GM21825 (cell line): ENCODE measurements around the gene MLKL.
"Not testable (repeated sequence)": the region's sequence is repeated elsewhere in the genome, so short reads cannot be mapped to it uniquely, and the experiment has no call there.

ENCODE experiments used
- ATAC-seq: cut with Tn5 transposase; IDR thresholded peaks from one replicate; pipeline ENCODE4 v1.9.1; 2021; ENCODE audit warnings: mild to moderate bottlenecking, moderate library complexity; ENCODE audit not compliant: unreplicated experiment

The MLKL gene

GRCh38 chr16:74732707-74733350 lies 32.2 kb upstream of the MLKL start:
- no peak for ATAC-seq

- no peak for ATAC-seq
Measured at GRCh38 chr16:74731853-74732477, 31.3 kb upstream of the MLKL start.

- no peak for ATAC-seq
Measured at GRCh38 chr16:74729783-74730683, 29.4 kb upstream of the MLKL start.

- ATAC-seq = no peak
Measured at GRCh38 chr16:74727903-74728302, 27.2 kb upstream of the MLKL start.

GRCh38 chr16:74726716-74727115 lies 26.1 kb upstream of the MLKL start:
- no peak for ATAC-seq

GRCh38 chr16:74725651-74726455 lies 25.2 kb upstream of the MLKL start:
- no peak for ATAC-seq

GRCh38 chr16:74724820-74725549 lies 24.3 kb upstream of the MLKL start:
- no peak for ATAC-seq

GRCh38 chr16:74723256-74723655 lies 22.6 kb upstream of the MLKL start:
- no peak for ATAC-seq

- not testable (repeated sequence) for ATAC-seq
Measured at GRCh38 chr16:74722156-74722555, 21.5 kb upstream of the MLKL start.

GRCh38 chr16:74721716-74722115 lies 21.1 kb upstream of the MLKL start:
- ATAC-seq = no peak

- no peak for ATAC-seq
Measured at GRCh38 chr16:74720579-74720978, 19.9 kb upstream of the MLKL start.

GRCh38 chr16:74718741-74719610 lies 18.3 kb upstream of the MLKL start:
- ATAC-seq = no peak

GRCh38 chr16:74718140-74718539 lies 17.5 kb upstream of the MLKL start:
- ATAC-seq = no peak

GRCh38 chr16:74717367-74717766 lies 16.7 kb upstream of the MLKL start:
- no peak for ATAC-seq

- no peak for ATAC-seq
Measured at GRCh38 chr16:74716355-74716754, 15.7 kb upstream of the MLKL start.

- no peak for ATAC-seq
Measured at GRCh38 chr16:74713876-74714275, 13.2 kb upstream of the MLKL start.

- ATAC-seq = no peak
Measured at GRCh38 chr16:74713325-74713724, 12.7 kb upstream of the MLKL start.

GRCh38 chr16:74711938-74712337 lies 11.3 kb upstream of the MLKL start:
- no peak for ATAC-seq

GRCh38 chr16:74710401-74710800 lies 9.7 kb upstream of the MLKL start:
- no peak for ATAC-seq
